ENCODE data around the gene TAGLN2. TPM values are rescaled to one million over a fixed set of nuclear protein-coding genes. Genes with fewer than 3 reads are reported as not detected.

TAGLN2 gene
- total RNA-seq, 4 donors from 2014 or later, result 242 to 569 (median 258) TPM

DNA sequence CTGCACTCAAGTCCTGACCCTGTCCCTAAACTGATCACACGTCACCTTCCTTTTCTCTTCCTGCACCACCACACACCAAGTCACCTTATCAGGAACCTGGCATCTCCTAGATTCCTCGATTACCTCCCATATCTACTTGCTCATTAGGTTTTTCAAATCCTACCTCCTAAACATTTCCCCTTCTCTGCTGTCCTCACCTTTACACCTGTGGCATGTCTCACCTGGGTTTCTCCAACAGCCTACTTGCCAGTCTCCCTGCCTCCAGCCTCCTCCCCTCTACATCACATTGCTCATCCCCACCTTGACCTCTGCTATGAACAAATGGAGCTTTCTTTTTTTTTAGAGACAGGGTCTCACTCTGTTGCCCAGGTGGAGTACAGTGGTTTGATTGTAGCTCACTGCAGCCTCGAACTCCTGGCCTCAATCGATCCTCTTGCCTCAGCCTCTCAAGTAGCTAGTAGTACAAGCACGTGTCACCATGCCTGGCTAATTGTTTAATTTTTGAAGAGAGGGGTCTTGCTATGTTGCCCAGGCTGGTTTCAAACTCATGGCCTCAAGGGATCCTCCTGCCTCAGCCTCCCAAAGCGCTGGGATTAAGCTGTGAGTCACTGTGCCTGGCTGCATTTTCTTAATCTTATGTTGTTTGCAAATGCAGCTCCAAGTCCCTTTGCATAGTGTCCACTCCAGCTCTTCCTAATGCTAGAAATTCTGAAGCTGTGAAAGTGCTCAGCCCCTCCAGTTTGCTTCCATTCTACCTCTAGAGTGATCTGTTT is 13.8 kb upstream of the TAGLN2 start:
- DNase-seq (ENCODE audit: low spot score) (no peak), ATAC-seq (ENCODE audit: low FRiP score) (no peak)
- TF ChIP-seq, protein P1, sequence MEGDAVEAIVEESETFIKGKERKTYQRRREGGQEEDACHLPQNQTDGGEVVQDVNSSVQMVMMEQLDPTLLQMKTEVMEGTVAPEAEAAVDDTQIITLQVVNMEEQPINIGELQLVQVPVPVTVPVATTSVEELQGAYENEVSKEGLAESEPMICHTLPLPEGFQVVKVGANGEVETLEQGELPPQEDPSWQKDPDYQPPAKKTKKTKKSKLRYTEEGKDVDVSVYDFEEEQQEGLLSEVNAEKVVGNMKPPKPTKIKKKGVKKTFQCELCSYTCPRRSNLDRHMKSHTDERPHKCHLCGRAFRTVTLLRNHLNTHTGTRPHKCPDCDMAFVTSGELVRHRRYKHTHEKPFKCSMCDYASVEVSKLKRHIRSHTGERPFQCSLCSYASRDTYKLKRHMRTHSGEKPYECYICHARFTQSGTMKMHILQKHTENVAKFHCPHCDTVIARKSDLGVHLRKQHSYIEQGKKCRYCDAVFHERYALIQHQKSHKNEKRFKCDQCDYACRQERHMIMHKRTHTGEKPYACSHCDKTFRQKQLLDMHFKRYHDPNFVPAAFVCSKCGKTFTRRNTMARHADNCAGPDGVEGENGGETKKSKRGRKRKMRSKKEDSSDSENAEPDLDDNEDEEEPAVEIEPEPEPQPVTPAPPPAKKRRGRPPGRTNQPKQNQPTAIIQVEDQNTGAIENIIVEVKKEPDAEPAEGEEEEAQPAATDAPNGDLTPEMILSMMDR (IDR thresholded peaks at IDR 0.05), result no peak

DNA sequence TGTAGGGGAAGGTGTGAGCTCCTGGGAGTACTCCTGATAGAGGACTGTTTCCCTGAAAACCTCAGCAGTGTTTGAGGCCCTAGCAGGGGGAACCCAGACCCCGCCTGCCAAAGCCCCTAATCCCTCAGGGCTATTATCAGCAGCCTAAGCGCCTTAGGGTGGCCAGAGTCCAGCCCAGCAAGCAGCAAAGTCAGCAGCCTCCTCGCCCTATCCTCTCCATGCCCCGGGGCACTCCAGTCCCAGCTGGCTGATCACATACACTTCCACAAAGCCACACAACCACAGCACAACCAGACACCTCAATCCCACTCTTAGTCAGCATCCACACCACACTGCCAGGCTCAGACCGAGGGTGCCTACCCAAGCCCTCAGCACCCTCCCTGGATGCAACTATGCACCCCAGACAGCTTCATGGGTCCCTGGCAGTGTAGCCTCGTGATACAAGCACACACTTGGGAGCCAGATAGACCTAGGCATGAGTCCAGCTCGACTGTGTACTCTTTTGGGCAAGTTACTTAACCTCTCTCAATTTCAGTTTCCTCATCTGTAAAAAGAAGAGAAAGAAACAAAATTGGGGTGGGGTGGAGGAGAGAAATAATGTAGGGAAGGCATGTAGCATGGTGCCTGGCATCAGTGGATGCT is 13.0 kb upstream of the TAGLN2 start:
- ATAC-seq (ENCODE audit: low FRiP score) (no peak), DNase-seq (ENCODE audit: low spot score) (no peak)
- TF ChIP-seq, protein P1 (IDR thresholded peaks at IDR 0.05), result no peak

DNA sequence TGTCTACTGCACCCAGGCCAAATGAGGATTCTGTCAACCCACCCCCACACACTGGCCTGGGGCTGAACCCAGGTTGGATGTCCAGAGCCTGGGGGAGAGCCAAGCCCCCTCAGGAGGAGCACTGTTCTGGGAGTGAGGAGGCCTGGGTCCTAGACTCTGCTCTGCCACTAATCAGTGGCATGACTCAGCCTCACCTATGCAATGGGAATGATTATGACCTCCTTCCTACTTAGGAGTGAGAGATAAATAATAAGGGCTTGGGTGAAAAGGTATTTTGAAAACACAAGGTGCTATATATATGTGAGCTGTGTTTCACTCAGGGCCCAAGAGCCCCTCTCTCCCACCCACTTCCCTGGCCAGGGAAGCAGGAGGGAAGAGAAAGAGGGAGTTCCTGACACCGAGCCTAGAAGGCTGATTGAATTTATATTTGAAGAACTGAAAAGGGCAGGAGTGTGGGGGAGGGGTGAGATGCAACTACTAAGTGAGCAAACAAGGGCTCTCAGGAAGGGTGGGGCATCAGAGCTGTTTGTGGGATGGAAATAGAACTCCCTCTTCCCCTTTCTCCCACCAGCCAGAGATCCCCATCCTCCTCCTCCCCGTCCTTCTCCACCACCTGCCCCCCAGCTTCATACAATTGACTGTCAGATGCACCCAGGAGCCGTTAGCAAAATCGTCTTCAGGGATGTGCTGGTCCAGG is 11.9 kb upstream of the TAGLN2 start:
- ATAC-seq (ENCODE audit: low FRiP score) (peak; percentile 2), DNase-seq (ENCODE audit: low spot score) (no peak)
- TF ChIP-seq, protein P1 (IDR thresholded peaks at IDR 0.05), result no peak

DNA sequence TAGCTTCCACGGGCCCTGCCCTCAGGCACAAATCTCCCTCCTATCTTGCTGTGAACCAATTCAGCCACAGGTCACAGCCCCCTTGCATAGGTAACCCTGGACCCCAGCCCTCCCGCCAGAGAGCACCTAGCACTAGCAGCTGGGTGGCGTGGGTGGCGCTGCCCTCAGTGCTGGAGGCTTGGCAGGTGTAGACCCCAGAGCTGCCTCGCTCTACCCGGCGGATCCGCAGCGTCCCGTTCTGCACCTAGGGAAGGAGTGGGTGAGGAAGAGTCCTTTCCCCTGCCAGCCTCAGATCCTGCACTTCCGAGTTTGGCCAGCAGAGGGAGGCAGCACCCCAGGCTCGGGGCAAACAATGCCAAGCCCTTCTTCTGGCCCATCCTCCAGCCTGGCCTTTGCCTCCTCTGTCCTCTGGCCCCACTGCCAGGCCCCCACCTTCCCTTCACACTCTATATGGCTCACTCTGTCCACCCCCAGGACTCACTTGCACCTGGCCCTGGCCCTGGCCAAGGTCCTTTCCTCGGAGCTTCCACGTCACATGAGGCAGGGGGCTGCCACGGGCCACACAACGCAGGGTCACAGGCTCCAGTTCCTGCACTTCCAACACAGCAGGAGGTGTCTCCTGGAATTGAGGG is 11.1 kb upstream of the TAGLN2 start:
- TF ChIP-seq, protein P1 (IDR thresholded peaks at IDR 0.05), result peak in 2 of 3 donors; percentile 72 to 95
- peak; percentile 86 for DNase-seq (ENCODE audit: low spot score)
- peak; percentile 45 for ATAC-seq (ENCODE audit: low FRiP score)

DNA sequence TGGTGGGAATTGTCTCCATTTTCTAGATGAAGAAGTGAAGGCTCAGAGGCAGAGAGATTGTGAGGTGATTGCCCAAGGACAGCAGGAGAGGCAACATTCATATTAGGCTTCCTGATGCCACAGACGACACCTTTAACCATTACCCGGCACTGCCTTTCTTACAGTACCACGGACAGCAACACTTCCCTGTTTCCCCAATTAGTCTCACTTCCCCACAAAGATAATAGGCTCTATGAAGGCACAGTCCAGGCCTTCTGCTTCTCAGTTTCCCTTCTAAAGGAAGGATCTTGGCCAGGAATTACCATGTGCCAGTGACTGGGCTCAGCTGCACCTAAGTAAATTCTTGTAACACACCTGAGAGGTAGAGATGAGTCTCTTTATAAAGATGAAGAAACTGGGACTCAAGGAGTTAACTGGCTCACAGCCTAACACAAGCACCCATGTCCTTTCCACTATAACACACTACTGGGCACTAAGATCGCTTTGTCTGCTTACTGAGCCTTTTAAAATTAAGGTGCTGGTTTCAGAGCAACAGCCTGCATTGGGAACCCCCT is 10.5 kb upstream of the TAGLN2 start:
- TF ChIP-seq, protein P1 (IDR thresholded peaks at IDR 0.05), result no peak
- DNase-seq (ENCODE audit: low spot score) (no peak), ATAC-seq (ENCODE audit: low FRiP score) (no peak)

DNA sequence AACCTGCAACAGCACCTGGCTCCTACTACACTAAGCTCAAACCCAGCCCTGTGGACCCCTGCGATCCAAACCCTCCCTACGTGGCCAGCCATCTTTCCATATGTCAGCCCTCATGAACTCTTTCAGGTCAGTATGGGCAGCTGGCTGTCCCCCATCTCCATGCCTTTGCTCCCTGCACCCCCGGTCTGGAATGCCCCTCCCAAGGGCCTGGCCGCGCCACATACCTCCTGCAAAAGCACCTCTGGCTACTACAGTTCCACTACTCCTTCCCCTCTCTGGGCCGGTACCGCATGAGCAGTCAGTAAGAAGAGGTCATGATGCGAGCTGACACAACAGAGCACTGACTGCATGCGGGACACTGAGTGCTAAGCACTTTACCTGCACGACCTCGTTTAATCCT is 10.0 kb upstream of the TAGLN2 start:
- no peak for ATAC-seq (ENCODE audit: low FRiP score)
- DNase-seq (ENCODE audit: low spot score), result no peak
- TF ChIP-seq, protein P1 (IDR thresholded peaks at IDR 0.05), result no peak
